GM18861 (cell line): Measurements from ENCODE around the gene MED15.
A peak's percentile ranks its signal among the peaks of the same experiment; 100 is the strongest.
"Not testable (repeated sequence)": the region's sequence is repeated elsewhere in the genome, so short reads cannot be mapped to it uniquely, and the experiment has no call there.

ENCODE experiments used
- ATAC-seq: cut with Tn5 transposase; IDR thresholded peaks from one replicate; pipeline ENCODE4 v1.9.1; 2021; ENCODE audit not compliant: unreplicated experiment

Gene MED15

DNA sequence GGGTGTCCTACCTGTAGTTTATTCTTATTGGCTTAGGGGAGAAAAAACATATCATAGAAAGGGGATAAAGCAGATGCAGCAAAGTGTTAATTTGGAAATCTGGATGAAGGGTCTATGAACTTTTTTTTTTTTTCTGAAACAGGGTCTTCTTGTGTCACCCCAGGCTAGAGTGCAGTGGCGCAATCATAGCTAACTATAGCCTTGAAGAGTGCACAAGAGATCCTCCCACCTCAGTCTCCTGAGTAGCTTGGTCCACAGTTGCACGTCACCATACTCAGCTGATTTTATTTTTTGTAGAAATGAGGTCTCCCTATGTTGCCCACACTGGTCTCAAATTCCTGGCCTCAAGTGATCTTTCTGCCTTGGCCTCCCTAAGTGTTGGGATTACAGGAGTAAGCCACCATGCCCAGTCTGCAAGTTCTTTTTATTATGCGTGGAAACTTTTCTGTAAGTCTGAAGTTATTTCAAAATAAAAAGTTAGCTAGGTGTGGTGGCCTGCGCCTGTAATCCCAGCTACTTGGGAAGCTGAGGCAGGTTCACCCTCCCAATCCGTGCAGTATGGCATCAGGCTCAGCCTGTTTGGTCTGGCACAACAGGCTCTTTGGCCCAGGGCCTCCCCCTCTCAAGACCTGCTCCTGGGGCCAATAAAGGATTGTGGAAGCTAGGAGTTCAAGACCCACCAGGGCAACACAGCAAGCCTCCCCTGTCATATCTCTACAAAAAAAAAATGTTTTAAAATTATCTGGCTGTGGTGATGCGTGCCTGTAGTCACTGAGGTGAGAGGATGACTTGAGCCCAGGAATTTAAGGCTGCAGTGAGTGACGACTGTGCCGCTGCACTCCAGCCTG lies 111.9 kb downstream of the MED15 start:
- no peak for ATAC-seq

DNA sequence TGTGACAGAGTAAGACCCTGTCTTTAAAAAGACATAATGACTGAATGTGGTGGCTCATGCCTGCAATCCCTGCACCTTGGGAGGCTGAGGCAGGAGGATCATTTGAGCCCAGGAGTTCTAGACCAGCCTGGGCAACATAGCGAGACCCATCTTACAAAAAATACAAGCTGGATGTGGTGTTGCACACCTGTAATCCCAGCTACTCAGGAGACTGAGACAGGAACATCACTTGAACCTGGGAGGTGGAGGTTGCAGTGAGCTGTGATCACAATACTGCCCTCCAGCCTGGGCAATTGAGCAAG lies 112.4 kb downstream of the MED15 start:
- ATAC-seq, result not testable (repeated sequence)

DNA sequence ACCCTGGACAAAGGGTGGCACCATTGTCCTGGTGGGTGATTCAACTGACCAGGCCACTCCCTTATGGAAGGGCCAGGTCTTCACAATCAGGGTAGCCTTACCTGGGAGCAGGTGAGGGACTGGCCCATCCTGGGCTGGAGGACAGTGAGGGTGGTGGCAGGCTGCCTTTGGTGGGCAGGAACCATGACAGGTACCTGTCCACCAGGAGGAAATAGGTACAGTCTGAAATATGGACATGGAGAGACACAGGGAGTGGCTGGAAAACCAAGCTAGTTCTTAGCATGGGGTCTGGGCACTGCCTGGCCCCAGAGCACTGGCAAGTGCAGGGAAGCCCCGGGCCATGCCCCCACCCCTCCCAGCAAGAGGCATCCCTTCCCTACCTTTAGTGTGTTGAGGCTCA lies 113.8 kb downstream of the MED15 start:
- no peak for ATAC-seq

DNA sequence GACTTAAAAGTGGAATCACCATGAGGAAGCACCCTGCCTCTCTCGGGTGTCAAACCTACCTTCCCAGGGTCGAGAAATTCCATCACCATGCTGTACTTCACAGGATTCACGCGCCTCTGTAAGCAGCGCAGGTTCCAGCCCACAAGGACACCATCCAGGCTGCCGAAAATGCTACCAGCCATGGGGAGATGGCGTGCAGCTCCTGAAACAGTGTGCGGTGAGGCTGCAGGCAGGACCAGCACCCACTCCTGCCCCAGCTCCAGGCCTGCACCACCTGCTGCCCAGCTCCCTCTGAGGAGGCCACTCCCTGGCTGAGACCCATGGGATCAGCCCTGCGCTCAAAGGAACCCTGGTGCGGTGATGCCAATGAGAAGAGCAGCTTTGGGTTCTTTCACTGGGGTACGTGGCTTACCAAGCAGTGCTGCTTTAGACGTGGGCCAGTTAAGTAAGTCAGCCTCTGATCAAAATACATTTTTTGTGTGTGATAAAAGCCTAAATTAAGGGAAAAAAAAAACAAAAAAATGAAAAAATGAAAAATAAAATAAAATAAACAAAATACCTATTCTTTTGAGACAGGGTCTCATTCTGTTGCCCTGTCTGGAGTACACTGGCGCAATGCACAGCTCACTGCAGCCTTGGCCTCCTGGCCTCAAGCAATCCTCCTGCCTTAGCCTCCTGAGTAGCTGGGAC lies 115.4 kb downstream of the MED15 start:
- no peak for ATAC-seq

DNA sequence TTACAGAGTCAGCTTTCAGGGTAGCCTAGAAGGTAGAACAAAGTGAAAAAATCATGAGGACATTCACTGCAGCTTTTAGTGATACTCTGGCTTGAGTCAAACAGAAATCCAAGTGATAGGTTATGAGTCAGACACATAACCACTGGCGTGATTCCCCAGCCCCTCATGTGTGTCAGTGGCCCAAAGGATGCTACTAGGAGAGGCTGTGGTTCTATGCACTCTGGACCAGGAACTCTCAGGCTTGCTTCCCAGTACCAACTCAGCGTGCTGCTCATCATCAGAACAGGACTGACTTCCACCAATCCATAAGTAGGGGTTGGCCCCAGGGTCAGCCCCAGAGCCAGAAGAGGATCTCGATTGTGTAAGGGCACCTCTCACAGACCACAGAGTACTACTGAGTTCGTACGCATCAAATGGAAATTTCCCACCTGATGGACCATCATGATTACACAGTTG lies 116.8 kb downstream of the MED15 start:
- ATAC-seq, result peak; percentile 70

DNA sequence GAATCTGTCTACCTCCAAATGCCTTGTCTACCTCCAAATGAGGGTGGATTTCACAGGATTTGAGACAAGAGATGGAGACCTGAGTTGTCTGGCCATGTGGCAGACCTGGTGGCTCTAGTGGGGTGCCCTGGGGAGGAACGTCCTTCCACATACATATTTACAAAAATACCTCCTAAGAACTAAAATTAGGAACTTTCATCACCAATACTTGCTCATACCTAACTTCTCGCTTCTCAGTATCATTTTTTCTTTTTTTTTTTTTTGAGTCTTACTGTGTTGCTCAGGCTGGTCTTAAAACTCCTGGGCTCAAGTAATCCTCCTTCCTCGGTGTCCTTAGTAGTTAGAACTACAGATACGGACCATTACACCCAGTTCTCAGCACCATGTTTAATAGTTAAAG lies 117.9 kb downstream of the MED15 start:
- no peak for ATAC-seq

DNA sequence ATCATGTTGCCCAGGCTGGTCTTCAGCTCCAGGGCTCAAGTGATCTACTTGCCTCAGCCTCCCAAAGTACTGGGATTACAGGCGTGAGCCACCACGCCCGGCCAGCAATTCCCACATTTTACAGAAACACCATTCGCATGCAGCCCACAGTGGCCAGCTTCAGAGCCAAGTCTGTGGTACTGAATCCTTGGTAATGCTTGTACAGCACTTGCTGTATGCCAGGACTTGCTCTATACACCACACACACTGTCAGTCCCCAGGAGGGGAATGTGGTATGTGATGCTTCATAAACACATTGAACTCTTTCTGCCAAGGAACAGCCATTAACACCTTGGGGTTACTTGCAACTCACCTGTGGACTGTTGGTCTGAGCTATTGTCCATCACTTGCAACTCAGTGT lies 119.4 kb downstream of the MED15 start:
- ATAC-seq, result no peak

DNA sequence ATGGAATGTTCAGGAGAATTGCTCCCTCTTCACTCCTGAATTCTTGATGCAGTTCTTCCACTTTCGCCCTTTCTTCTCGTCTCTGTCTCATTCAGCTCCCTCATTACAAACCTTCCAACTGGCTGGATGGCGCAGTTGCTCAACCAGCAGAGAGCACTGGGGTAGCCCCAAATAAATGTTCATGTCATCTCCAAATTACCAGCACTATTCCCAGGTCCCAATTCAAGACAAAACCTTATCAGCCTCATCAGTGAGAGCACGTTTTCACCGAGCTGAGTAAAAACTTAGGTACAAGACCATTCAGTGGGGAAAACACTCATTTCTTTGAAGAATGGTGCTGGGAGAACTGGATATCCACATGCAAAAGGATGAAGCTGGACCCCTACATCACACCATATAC lies 120.0 kb downstream of the MED15 start:
- ATAC-seq, result no peak

DNA sequence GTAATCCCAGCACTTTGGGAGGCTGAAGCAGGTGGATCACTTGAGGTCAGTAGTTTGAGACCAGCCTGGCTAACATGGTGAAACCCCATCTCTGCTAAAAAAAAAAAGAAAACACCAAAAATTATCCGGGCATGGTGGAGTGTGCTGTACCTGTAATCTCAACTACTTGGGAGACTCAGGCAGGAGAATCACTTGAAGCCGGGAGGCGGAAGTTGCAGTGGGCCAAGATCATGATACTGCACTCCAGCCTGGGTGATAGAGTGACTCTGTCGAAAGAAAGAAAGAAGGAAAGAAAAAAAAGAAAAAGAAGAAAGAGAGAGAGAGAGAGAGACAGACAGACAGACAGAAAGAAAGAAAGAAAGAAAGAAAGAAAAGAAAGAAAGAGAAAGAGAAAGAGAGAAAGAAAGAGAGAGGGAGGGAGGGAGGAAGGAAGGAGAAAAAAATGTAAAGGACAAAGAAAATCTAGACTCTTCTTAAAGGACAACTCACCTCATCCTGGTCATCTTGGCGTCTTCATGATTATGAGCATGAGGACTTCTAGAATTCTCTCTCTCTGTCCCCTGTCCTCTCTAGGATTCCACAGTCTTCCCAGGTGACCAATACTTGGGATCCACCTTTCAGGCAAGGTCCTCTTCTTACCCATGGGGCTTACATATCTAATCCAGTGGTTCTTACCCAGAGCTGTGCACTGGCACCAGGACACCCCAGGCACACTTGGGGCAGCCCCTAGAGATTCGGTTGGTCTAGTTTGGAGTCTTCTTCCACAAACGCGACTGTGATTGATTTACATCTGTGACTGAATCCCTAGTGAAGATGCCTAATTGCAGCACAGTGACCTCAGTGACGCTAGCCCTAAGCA lies 120.9 kb downstream of the MED15 start:
- no peak for ATAC-seq

DNA sequence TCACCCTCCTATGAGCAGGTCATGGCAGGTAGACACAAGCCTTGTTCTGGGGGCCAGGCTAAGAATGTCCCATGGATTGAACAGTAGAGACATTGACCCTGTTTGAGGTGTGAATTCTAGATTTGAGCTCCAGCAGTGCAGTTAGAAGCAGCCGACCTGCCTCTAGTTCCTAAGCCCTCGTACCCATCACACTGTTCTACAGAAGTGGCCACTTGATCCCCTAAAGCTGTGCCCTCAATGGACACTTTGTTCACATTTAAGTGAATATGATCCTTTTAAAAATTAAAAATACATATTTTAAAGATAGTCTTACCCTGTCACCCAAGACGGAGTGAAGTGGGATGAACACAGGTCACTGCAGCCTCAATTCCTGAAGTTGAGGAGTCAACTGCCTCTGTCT lies 122.0 kb downstream of the MED15 start:
- no peak for ATAC-seq

DNA sequence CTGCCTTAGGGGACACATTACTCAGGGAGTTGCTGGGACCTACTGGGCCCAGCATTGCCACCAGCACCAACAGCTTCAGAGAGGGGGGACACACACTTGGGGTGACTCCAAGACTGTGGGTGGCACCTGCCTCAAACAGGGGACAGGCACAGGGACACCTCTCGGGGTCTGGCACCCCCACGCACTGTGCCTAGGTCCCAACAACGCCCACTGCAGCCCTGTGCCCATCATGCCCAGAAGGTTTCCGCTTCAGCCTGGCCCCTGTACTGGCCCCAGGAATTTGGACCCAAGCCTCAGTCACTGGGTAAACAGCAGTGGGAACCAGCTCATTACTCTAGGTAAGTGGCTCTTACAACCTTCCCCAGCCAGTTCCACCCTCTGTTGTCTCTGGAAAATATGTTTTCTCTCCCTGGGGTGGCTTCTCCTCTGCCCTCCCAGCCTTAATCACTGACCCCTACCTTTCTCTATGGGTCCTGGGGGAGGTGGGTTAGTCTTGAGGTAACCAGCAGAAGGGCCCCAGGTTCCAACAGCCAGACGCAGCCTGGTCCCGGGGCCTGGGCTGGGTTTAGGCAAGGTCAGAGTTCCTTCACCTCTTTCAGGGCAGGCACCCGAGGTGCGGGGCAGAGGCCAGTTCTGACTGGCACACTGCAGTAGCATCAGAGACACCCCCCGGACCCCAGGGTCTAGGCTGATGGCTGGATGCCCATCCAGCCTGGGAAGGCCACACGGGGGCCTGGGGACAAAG lies 123.6 kb downstream of the MED15 start:
- ATAC-seq, result no peak

DNA sequence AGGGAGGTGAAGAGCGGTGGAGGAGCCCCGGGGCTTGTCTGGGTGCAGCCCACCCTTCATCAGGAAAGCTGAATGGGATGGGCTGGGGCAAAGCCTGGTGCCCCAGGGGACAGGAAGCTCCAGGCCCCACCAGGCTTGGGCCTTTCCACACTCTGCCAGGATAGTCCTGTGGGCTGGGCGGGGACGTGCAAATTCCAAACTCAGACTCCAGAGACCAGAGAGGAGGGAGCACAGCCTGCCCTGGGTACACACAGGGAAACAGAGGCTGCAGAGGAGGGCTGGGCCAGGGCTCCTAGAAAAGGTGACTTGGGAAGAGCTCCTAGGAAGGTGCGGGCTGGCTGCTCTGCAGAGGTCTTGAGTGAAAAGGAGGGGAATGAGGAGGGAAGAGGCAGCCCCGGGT lies 124.7 kb downstream of the MED15 start:
- ATAC-seq, result no peak

DNA sequence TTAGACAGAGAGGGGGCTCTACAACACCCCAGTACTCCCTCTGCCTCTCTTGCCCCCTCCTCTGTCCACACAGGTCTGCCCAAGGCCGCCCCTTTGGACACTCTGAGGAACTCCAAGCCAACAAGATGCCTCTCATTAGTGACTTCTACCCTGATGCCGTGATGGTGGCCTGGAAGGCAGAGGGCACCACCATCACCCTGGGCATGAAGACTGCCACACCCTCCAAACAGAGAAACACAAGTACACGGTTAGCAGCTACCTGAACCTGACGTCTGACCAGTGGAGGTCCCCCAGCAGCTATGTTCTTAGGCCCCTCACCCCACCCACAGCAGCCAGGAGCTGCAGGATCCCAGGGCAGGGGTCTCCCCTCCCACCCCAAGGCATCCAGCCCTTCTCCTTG lies 125.1 kb downstream of the MED15 start:
- no peak for ATAC-seq

DNA sequence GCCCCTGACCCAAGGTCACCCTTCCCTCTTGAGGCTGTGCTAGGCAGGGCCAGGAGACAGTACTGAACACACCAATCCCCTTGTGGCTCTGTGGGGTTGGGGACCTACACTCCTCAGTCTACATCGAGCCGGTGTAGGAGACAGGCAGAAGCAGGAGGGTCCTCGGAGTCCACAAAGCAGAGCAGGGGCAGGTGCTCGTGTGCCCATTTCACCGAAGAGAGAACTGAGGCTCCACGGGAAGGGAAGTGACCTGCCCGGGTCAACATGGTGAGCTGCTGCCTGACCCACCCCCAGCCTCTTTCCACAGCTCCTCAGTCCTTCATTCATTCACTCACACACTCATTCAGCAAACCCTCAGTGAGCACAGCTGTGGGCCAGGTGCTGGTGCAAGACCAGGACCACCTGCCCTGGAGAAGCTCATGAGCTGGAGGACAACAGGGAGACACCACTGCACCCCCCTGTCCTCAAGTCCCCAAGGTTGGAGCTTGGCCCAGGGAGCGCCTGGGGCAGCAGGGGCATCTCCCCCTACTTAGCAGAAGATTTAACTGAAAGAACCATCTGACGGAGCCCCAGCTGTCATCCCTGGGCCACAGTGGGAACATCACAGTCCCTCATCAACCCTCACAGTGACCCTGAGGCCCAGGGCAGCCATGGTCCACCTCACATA lies 127.3 kb downstream of the MED15 start:
- ATAC-seq, result no peak

DNA sequence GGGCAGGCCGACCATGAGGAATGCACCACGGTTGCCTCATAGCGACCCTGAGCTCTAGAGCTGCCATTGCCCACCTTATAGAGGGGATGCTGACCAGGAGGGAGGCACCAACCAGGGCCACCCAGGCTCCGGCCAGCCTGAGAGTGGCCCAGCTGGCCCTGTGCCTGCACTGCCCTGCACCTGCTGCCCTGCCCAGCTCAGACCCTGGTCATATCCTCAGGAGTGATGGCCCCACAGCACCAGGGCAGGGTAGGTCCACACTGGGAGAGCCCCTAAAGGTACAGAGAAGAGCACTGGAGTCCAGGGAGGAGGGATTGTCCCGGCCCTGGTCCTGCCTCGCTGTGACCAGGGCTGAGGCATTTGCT lies 127.8 kb downstream of the MED15 start:
- ATAC-seq, result no peak

DNA sequence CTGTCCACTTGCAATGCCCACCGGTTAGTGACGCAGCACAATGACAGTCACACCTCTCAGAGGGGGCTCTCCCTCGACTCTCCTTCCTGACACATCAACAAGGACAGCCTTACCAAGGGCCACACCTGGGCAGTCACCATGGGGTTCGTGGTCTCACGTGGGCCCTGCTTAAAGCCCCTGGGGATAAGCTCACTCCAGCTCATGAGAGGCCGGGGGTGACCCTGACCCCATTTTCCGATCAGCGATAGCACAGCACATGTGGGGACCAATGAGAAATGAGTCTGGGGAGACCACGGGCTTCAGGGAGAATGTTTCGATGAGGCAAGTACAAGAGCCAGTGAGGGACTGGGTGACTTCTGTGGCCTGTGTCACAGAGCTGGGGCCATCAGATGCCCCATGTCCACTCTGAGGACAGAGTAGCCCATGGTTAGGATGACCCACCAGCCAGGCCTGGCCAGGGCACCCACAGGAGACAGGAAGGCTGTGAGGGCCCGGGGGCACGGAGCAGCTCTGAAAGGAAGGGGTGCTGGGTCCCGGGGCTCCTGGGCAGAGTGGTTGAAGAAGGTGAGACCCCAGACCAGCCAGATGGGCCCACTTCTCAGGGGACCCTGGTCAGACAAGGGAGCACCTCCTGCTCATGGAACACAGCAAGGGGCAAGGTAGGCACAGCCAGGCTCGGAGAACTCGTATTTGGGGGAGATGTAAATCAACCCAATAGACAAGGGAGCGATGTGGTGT lies 128.8 kb downstream of the MED15 start:
- no peak for ATAC-seq

DNA sequence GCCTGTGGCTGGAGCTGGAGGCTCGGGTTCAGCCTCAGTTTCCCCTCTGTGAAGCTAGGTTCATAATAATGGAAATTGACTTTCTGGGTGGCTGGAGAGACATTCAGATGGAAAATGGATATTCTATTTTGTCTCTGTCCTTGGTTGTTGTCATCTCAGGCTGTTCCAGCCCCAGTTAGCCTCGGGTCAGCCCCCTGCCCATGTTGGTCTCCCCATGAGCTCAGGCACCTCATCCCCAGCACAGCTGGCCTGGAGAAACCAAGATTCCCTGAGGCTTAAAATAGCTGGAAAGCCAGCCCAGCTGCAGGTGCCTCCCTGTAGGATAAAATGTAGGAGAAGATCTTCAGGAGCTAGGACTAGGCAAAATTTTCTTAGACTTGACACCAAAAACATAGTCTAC lies 129.5 kb downstream of the MED15 start:
- ATAC-seq, result no peak
